ENCODE results near the gene GDI1. TPM values are rescaled to one million over a fixed set of nuclear protein-coding genes. Genes with fewer than 3 reads are reported as not detected.

Gene GDI1
- total and polyA plus RNA-seq, 12 donors = 85.6 to 287 (median 113) TPM

DNA sequence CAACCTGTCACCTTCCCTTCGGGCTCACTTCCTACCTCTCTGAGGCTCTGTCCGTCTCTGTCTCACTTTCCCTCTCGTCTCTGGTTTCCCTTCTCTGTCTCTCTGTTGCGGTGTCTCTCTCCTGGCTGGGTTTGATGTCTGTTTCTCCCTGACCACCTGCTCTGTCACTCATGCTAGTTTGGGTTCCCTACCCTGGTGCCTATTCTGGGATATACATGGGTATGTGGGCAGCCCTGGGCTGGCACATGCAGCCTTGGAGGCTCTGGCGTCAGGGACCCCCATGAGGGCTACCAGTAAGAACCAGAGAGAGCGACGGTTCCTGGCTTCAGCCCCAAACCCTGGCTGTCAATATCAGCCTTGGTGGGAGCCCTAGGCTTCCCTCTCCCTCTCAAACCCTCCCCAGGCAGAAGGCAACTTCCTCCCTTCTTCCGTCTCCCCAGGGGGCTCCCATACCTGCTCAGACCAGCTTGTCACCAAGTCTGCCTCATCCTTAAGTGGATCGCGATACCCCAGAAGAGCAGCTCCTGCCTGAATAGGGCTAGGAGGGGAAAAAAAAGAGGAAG is 28.2 kb upstream of the GDI1 start:
- no peaks in the 10 kb centered on the region for H3K36me3 ChIP-seq (replicated peaks in 1 of 2)
- TF ChIP-seq POLR2A (IDR thresholded peaks at IDR 0.05) = no peak
- TF ChIP-seq, protein P1, sequence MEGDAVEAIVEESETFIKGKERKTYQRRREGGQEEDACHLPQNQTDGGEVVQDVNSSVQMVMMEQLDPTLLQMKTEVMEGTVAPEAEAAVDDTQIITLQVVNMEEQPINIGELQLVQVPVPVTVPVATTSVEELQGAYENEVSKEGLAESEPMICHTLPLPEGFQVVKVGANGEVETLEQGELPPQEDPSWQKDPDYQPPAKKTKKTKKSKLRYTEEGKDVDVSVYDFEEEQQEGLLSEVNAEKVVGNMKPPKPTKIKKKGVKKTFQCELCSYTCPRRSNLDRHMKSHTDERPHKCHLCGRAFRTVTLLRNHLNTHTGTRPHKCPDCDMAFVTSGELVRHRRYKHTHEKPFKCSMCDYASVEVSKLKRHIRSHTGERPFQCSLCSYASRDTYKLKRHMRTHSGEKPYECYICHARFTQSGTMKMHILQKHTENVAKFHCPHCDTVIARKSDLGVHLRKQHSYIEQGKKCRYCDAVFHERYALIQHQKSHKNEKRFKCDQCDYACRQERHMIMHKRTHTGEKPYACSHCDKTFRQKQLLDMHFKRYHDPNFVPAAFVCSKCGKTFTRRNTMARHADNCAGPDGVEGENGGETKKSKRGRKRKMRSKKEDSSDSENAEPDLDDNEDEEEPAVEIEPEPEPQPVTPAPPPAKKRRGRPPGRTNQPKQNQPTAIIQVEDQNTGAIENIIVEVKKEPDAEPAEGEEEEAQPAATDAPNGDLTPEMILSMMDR (IDR thresholded peaks at IDR 0.05) = no peak
- peak overlapping the region in 1 of 4 donors; percentile 36 for H3K4me3 ChIP-seq
- WGBS, 4 donors = 43 to 61% (median 55%) methylated on average over 4 to 10 of the region's 10 CpGs
- no peaks in the 10 kb centered on the region for H3K9me3 ChIP-seq (replicated peaks in 1 of 3)
- peak overlapping the region in 2 of 5 donors; percentile 7 to 73 for H3K27ac ChIP-seq
- H3K27me3 ChIP-seq = peaks cover 4% of the 10 kb centered on the region
- intact Hi-C loops (cut with DNase I) = no loop called here
- DNase-seq = no peak
- H3K4me1 ChIP-seq (replicated peaks in 1 of 2) = peaks cover 0 to 4% of the 10 kb centered on the region in 2 donors

DNA sequence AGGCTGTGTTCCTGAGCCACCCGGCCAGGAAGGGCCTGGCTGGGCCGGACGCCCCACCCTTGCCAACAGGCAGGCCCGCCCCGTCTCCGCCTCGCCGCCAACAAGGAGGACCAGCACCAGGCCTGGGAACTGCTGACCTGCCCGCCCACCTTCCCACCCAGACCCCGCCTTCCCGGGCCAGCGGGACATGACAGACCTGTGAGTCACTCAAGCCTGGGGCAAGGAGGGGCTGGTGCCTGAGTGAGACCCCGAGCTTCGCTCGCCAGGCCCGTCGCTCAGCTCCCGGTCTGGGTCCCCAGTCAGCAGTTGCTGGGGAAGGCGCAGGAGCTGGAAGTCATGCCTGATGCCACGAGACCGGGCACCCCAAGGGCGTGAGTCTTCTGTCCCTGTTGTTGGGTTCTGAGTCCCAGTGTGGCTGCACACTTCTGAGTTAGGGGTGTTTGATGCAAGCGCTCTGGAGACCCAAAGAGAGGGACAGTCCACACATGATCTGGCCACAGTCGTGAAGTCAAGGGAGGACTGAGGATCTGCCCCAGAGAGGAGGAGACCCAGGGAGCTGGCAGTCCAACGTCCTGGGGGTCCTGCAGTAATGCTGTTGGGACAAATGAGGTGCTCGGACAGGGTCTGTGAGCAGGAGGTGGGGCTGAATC is 27.6 kb upstream of the GDI1 start, which contains the start of gene DNASE1L1:
DNASE1L1 (minus strand) TSS at position 33 of the 650 bp plus-strand sequence. CDS start 3,686 bp downstream, outside the sequence.
- Histone ChIP-seq H3K4me1 (replicated peaks in 1 of 2) (peaks cover 0 to 4% of the 10 kb centered on the region in 2 donors), H3K36me3 (replicated peaks in 1 of 2) (no peaks in the 10 kb centered on the region), H3K27me3 (peaks cover 4% of the 10 kb centered on the region), H3K9me3 (replicated peaks in 1 of 3) (no peaks in the 10 kb centered on the region), H3K27ac (peak within 1 kb of the TSS in 4 of 5 donors; percentile 7 to 76 (median 58)), H3K4me3 (peak within 1 kb of the TSS in 1 of 4 donors; percentile 36)
- DNase-seq = peak; percentile 79 to 94 (median 92)
- intact Hi-C loops (cut with DNase I) = no loop called here
- peak in 1 of 2 donors; percentile 21 for TF ChIP-seq POLR2A (IDR thresholded peaks at IDR 0.05)
- TF ChIP-seq, protein P1 (IDR thresholded peaks at IDR 0.05) = no peak
- WGBS, 4 donors = 39 to 77% (median 48%) methylated on average over 2 to 26 of the region's 26 CpGs

DNA sequence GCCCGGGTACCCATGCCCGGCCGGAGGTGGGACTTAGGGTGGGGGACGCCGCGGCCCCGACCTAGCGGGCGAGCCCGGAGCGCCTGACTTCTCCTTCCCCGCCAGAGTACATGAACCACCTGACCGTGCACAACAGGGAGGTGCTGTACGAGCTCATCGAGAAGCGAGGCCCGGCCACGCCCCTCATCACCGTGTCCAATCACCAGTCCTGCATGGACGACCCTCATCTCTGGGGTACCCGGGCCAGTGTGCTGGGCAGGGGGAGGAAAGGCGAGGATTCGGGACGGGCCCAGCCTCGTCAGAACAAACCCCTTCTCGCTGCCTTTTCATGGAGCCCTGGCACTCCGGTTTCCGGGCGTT is 25.0 kb upstream of the GDI1 start:
- Histone ChIP-seq H3K9me3 (replicated peaks in 1 of 3) (no peaks in the 10 kb centered on the region), H3K4me3 (peak overlapping the region in 3 of 4 donors; percentile 25 to 70 (median 57)), H3K27ac (peak overlapping the region; percentile 64 to 95 (median 84)), H3K4me1 (replicated peaks in 1 of 2) (peaks cover 0 to 4% of the 10 kb centered on the region in 2 donors), H3K36me3 (replicated peaks in 1 of 2) (no peaks in the 10 kb centered on the region), H3K27me3 (peaks cover 4% of the 10 kb centered on the region)
- 1 to 35% (median 33%) methylated on average over 13 to 29 of the region's 29 CpGs; no CpG with 5 or more reads in 1 of the 4 donors for WGBS, 4 donors
- peak; percentile 61 to 83 (median 70) for DNase-seq
- peak in 1 of 2 donors; percentile 47 for TF ChIP-seq POLR2A (IDR thresholded peaks at IDR 0.05)
- TF ChIP-seq, protein P1 (IDR thresholded peaks at IDR 0.05) = no peak
- intact Hi-C loops (cut with DNase I) = no loop called here

DNA sequence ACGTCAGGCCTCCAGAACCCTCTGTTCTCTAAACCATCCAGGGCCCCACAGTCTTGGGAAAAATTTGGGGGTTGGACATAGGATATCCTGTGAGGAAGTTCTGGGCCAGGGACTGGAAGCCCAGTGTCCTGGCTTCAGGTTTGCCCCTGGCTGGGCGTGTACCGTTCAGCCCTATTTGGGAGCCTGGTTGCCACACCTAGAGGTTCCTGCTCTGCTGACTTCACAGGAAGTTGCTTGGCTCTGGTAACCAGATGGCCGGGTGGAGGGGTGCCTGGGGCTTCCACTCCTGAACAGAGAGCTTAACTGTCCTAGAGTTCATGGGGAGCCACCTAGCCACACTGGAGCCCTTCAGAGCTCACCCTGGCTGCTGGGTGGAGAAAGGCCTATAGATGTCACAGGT is 24.5 kb upstream of the GDI1 start:
- Histone ChIP-seq H3K4me3 (peak overlapping the region in 1 of 4 donors; percentile 70), H3K9me3 (replicated peaks in 1 of 3) (no peaks in the 10 kb centered on the region), H3K36me3 (replicated peaks in 1 of 2) (no peaks in the 10 kb centered on the region), H3K27ac (peak overlapping the region in 4 of 5 donors; percentile 83 to 95 (median 88)), H3K27me3 (peaks cover 4% of the 10 kb centered on the region), H3K4me1 (replicated peaks in 1 of 2) (peaks cover 0 to 4% of the 10 kb centered on the region in 2 donors)
- TF ChIP-seq, protein P1 (IDR thresholded peaks at IDR 0.05) = no peak
- no peak for TF ChIP-seq POLR2A (IDR thresholded peaks at IDR 0.05)
- intact Hi-C loops (cut with DNase I) = no loop called here
- DNase-seq = no peak
- 30 to 51% (median 47%) methylated on average over 3 to 4 of the region's 4 CpGs; no CpG with 5 or more reads in 1 of the 4 donors for WGBS, 4 donors

All from adrenal gland (tissue), 12 donors.